Thoracic aorta (tissue), 2 donors: ENCODE data around the gene CREB3L2. TPM values are rescaled to one million over a fixed set of nuclear protein-coding genes. Genes with fewer than 3 reads are reported as not detected.
A peak's percentile ranks its signal among the peaks of the same experiment; 100 is the strongest.

Source experiments
- ATAC-seq: fragments of 150-250 bp; one replicate; pipeline ENCODE4 v1.8.0; 2017; ENCODE audit warnings: low read depth; ENCODE audit not compliant: insufficient number of reproducible peaks, low FRiP score
- DNase-seq: peaks from one replicate; pipeline ENCODE4 v3.0.0-alpha.2; 2020; ENCODE audit warnings: low spot score
- H3K27ac ChIP-seq, 2 donors: fragments of 200-600 bp; sonication (generic); 1 replicate in 1 of 2; 2 replicates in 1 of 2; pipeline ENCODE4 v1.5.1; 2016; ENCODE audit warnings: mild to moderate bottlenecking in 2 of 2, moderate library complexity in 2 of 2
- H3K27me3 ChIP-seq: fragments of 200-600 bp; sonication (generic); replicated peaks from 2 replicates; pipeline ENCODE4 v1.6.0; 2016; ENCODE audit warnings: mild to moderate bottlenecking; ENCODE audit not compliant: insufficient read depth
- H3K36me3 ChIP-seq: fragments of 200-600 bp; sonication (generic); one replicate; pipeline ENCODE4 v1.5.1; 2016
- H3K4me1 ChIP-seq, 2 donors: fragments of 200-600 bp; sonication (generic); 1 replicate in 1 of 2; 2 replicates in 1 of 2; pipeline versions ENCODE4 v1.5.1 to v1.6.0; 2016; ENCODE audit warnings: low read depth in 2 of 2, mild to moderate bottlenecking in 1 of 2; ENCODE audit not compliant: control insufficient read depth in 1 of 2
- H3K4me3 ChIP-seq: fragments of 200-600 bp; sonication (generic); 2 replicates; pipeline ENCODE4 v1.5.1; 2016; ENCODE audit warnings: mild to moderate bottlenecking
- H3K9me3 ChIP-seq: fragments of 200-600 bp; sonication (generic); 2 replicates; pipeline ENCODE4 v1.5.1; 2016
- total RNA-seq, 2 donors: library from RNA; depleted of rRNA; stranded (reverse); fragments of >200 nt; gene quantifications; one replicate each; pipeline versions ENCODE4 v1.1.0 to v1.2.3, GENCODE V29; 2016
- TF ChIP-seq, protein P1 (sequence below): fragments of 200-600 bp; sonication (generic); IDR thresholded peaks from one replicate; pipeline ENCODE4 v1.5.1; 2019; ENCODE audit warnings: antibody characterized with exemption

Gene CREB3L2
- total RNA-seq, 2 donors from 2014 or later = 85.3 to 96.7 TPM

GRCh38 chr7:137952426-137952805, 49.5 kb downstream of the CREB3L2 start:
- TF ChIP-seq, protein P1, sequence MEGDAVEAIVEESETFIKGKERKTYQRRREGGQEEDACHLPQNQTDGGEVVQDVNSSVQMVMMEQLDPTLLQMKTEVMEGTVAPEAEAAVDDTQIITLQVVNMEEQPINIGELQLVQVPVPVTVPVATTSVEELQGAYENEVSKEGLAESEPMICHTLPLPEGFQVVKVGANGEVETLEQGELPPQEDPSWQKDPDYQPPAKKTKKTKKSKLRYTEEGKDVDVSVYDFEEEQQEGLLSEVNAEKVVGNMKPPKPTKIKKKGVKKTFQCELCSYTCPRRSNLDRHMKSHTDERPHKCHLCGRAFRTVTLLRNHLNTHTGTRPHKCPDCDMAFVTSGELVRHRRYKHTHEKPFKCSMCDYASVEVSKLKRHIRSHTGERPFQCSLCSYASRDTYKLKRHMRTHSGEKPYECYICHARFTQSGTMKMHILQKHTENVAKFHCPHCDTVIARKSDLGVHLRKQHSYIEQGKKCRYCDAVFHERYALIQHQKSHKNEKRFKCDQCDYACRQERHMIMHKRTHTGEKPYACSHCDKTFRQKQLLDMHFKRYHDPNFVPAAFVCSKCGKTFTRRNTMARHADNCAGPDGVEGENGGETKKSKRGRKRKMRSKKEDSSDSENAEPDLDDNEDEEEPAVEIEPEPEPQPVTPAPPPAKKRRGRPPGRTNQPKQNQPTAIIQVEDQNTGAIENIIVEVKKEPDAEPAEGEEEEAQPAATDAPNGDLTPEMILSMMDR = no peak
- Histone ChIP-seq H3K4me3 (no peak overlapping the region), H3K4me1 (peaks cover 51 to 96% of the 10 kb centered on the region in 2 donors), H3K36me3 (no peaks in the 10 kb centered on the region), H3K27me3 (no peaks in the 10 kb centered on the region), H3K9me3 (no peaks in the 10 kb centered on the region), H3K27ac (peak overlapping the region; percentile 62 to 82)
- DNase-seq (no peak), ATAC-seq (no peak)

GRCh38 chr7:137951700-137952425, 50.0 kb downstream of the CREB3L2 start:
- Histone ChIP-seq H3K27ac (peak overlapping the region; percentile 62 to 82), H3K9me3 (no peaks in the 10 kb centered on the region), H3K36me3 (no peaks in the 10 kb centered on the region), H3K27me3 (no peaks in the 10 kb centered on the region), H3K4me3 (no peak overlapping the region), H3K4me1 (peaks cover 47 to 95% of the 10 kb centered on the region in 2 donors)
- TF ChIP-seq, protein P1 = no peak
- ATAC-seq = no peak
- no peak for DNase-seq

- DNase-seq (no peak), ATAC-seq (no peak)
- Histone ChIP-seq H3K4me3 (no peak overlapping the region), H3K27me3 (no peaks in the 10 kb centered on the region), H3K27ac (peak overlapping the region in 1 of 2 donors; percentile 19), H3K4me1 (peaks cover 41 to 90% of the 10 kb centered on the region in 2 donors), H3K36me3 (no peaks in the 10 kb centered on the region), H3K9me3 (no peaks in the 10 kb centered on the region)
- TF ChIP-seq, protein P1 = no peak
Observed at GRCh38 chr7:137950967-137951366, 50.9 kb downstream of the CREB3L2 start.

DNA sequence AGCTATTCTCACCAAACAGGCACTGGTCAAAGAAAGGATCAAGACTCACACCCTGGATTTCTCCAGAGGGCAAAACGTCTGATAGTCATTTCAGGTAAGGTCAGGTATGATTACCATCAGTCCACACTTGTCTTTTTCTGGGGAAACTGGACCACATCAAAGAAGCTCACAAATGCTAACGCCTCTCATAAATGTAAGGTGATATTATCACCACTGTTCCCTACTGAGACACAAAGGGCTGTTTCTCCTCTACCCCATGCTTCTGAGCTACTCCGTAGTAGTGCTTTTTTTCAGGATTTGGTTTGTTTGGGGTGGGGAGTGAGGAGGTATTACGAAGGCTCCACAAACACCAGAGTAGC, 51.6 kb downstream of the CREB3L2 start:
- H3K9me3 ChIP-seq = no peaks in the 10 kb centered on the region
- TF ChIP-seq, protein P1 = no peak
- H3K27ac ChIP-seq = no peak overlapping the region
- no peak for ATAC-seq
- no peak overlapping the region for H3K4me3 ChIP-seq
- H3K36me3 ChIP-seq = no peaks in the 10 kb centered on the region
- H3K4me1 ChIP-seq = peaks cover 36 to 90% of the 10 kb centered on the region in 2 donors
- no peak for DNase-seq
- no peaks in the 10 kb centered on the region for H3K27me3 ChIP-seq

- no peaks in the 10 kb centered on the region for H3K27me3 ChIP-seq
- no peak overlapping the region for H3K27ac ChIP-seq
- peaks cover 38 to 89% of the 10 kb centered on the region in 2 donors for H3K4me1 ChIP-seq
- DNase-seq (no peak), ATAC-seq (no peak)
- H3K9me3 ChIP-seq = no peaks in the 10 kb centered on the region
- no peaks in the 10 kb centered on the region for H3K36me3 ChIP-seq
- H3K4me3 ChIP-seq = no peak overlapping the region
- TF ChIP-seq, protein P1 = no peak
Observed at GRCh38 chr7:137949416-137950262, 52.2 kb downstream of the CREB3L2 start.
